ENCODE results near the gene TSPAN8. TPM values are rescaled to one million over a fixed set of nuclear protein-coding genes. Genes with fewer than 3 reads are reported as not detected.

Gene TSPAN8
- total and polyA plus RNA-seq, 10 of the 15 experiments (the other 5 are each of a cell fraction or from before 2014, with no cell fraction given) = 0.16 to 0.49 TPM; not detected in 8

DNA sequence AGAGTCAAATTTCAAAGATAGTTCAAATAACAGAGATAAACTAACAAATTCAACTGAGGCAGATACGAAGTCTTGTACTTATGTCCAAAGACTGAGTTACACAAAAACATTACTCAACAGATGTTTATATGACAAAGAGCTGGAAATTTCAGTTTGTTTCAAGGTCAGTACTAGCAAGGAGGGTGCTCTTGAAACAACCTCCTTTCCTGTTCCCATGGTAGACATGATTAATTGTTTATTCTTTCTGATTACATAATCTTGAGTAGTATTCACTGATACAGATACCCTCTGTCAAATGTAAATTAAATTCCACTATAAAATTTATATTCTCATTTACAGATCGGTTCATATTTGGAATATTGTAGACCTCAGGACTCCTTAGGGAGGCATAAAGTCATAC lies 23.4 kb downstream of the TSPAN8 start:
- H3K4me1 ChIP-seq (ENCODE audit: control insufficient read depth, insufficient read depth, low read length) = no peaks in the 10 kb centered on the region
- ATAC-seq (no peak), DNase-seq (ENCODE audit: low read depth, low spot score) (no peak), FAIRE-seq (no peak)
- intact Hi-C loops (cut with micrococcal nuclease; ENCODE audit: unreplicated experiment) = no loop called here
- BruUV-seq (replicated peaks) = no TSS peak
- H4K20me1 ChIP-seq (ENCODE audit: control insufficient read depth, insufficient read depth) = no peaks in the 10 kb centered on the region
- SMC1A ChIA-PET (ENCODE audit: uncharacterized antibody, unreplicated experiment) = no interaction called here
- no peaks in the 10 kb centered on the region for H3K9me3 ChIP-seq (replicated peaks; ENCODE audit: control insufficient read depth, insufficient read depth, low read length)
- POLR2A ChIA-PET = no interaction called here
- WGBS (ENCODE audit: insufficient coverage, insufficient replicate concordance, low lambda C conversion rate, missing lambda C conversion rate) = 0% methylated on average over 2 of the region's 2 CpGs
- CTCF ChIA-PET = interaction anchor here (0.7 kb wide), 1 partner anchor 400 kb away, joined by 3 read pairs; no protein-coding TSS in a partner anchor
- H3K36me3 ChIP-seq (ENCODE audit: control insufficient read depth in 2 of 2, insufficient read depth in 2 of 2, low read length in 1 of 2) = no peaks in the 10 kb centered on the region
- H2AFZ ChIP-seq (ENCODE audit: control insufficient read depth, low read depth, low read length) = no peak overlapping the region
- no peaks in the 10 kb centered on the region for H3K79me2 ChIP-seq (ENCODE audit: control insufficient read depth, insufficient read depth, low read length)
- RAD21 ChIA-PET (ENCODE audit: unreplicated experiment) = no interaction called here
- in situ Hi-C loops (cut with MboI) = no loop called here
- no peaks in the 10 kb centered on the region for H3K27me3 ChIP-seq (replicated peaks in 1 of 2; ENCODE audit: control insufficient read depth in 2 of 2, insufficient read depth in 2 of 2, low read length in 1 of 2)
- H3K9ac ChIP-seq (ENCODE audit: control insufficient read depth, insufficient read depth, low read length) = no peak overlapping the region
- no peak overlapping the region for H3K27ac ChIP-seq (ENCODE audit: control insufficient read depth, insufficient read depth)
- no peak for TF ChIP-seq ZNF274 (IDR thresholded peaks at IDR 0.05; ENCODE audit: insufficient read depth, insufficient read length)
- TF ChIP-seq HDGF (IDR thresholded peaks at IDR 0.05) = no peak
- no peak overlapping the region for H3K4me2 ChIP-seq (ENCODE audit: control insufficient read depth, insufficient read depth)
- H3K4me3 ChIP-seq = no peak overlapping the region

DNA sequence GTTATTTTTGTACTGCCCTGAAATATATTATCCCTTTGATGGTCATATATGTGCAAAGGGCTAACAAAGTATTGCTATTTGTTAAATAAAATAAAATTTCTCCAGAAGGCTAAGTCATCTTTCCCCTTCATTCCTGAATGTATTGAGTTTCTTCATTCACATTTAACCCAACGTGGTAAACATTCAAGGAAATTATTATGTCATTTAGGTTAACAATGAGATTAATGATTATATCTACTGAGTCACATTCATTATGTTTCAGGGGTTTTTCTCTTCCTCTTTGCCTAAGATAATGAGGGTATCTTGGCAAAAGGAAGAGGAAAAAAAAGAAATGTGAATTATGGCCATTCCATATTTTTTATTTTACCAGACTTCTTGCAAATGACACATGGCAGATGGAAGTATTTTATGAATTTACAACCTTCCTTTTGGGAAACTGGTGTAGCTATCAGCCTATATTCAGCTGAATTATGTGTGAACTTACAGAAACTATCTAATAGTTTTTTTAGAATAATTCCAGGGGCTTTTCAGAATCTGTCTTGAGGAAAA lies 27.2 kb downstream of the TSPAN8 start:
- H3K27ac ChIP-seq (ENCODE audit: control insufficient read depth, insufficient read depth) = no peak overlapping the region
- H2AFZ ChIP-seq (ENCODE audit: control insufficient read depth, low read depth, low read length) = no peak overlapping the region
- H3K4me2 ChIP-seq (ENCODE audit: control insufficient read depth, insufficient read depth) = no peak overlapping the region
- RAD21 ChIA-PET (ENCODE audit: unreplicated experiment) = no interaction called here
- H3K9ac ChIP-seq (ENCODE audit: control insufficient read depth, insufficient read depth, low read length) = no peak overlapping the region
- FAIRE-seq = no peak
- H4K20me1 ChIP-seq (ENCODE audit: control insufficient read depth, insufficient read depth) = no peaks in the 10 kb centered on the region
- in situ Hi-C loops (cut with MboI) (no loop called here), intact Hi-C loops (cut with micrococcal nuclease; ENCODE audit: unreplicated experiment) (no loop called here)
- H3K9me3 ChIP-seq (replicated peaks; ENCODE audit: control insufficient read depth, insufficient read depth, low read length) = no peaks in the 10 kb centered on the region
- no peak overlapping the region for H3K4me3 ChIP-seq
- no peak for ATAC-seq
- SMC1A ChIA-PET (ENCODE audit: uncharacterized antibody, unreplicated experiment) = no interaction called here
- POLR2A ChIA-PET = no interaction called here
- 0% methylated on average over 1 of the region's 1 CpG for WGBS (ENCODE audit: insufficient coverage, insufficient replicate concordance, low lambda C conversion rate, missing lambda C conversion rate)
- no TSS peak for BruUV-seq (replicated peaks)
- no peaks in the 10 kb centered on the region for H3K4me1 ChIP-seq (ENCODE audit: control insufficient read depth, insufficient read depth, low read length)
- no peaks in the 10 kb centered on the region for H3K36me3 ChIP-seq (ENCODE audit: control insufficient read depth in 2 of 2, insufficient read depth in 2 of 2, low read length in 1 of 2)
- H3K79me2 ChIP-seq (ENCODE audit: control insufficient read depth, insufficient read depth, low read length) = no peaks in the 10 kb centered on the region
- CTCF ChIA-PET = no interaction called here
- DNase-seq (ENCODE audit: low read depth, low spot score) = no peak
- no peaks in the 10 kb centered on the region for H3K27me3 ChIP-seq (replicated peaks in 1 of 2; ENCODE audit: control insufficient read depth in 2 of 2, insufficient read depth in 2 of 2, low read length in 1 of 2)
- TF ChIP-seq, protein P1, sequence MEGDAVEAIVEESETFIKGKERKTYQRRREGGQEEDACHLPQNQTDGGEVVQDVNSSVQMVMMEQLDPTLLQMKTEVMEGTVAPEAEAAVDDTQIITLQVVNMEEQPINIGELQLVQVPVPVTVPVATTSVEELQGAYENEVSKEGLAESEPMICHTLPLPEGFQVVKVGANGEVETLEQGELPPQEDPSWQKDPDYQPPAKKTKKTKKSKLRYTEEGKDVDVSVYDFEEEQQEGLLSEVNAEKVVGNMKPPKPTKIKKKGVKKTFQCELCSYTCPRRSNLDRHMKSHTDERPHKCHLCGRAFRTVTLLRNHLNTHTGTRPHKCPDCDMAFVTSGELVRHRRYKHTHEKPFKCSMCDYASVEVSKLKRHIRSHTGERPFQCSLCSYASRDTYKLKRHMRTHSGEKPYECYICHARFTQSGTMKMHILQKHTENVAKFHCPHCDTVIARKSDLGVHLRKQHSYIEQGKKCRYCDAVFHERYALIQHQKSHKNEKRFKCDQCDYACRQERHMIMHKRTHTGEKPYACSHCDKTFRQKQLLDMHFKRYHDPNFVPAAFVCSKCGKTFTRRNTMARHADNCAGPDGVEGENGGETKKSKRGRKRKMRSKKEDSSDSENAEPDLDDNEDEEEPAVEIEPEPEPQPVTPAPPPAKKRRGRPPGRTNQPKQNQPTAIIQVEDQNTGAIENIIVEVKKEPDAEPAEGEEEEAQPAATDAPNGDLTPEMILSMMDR (IDR thresholded peaks at IDR 0.05 in 2 of 3, conservative IDR thresholded peaks at IDR 0.05 in 1 of 3; ENCODE audit: control insufficient read depth in 2 of 3, extremely low read depth in 1 of 3, insufficient read depth in 1 of 3, low read depth in 3 of 3, low read length in 3 of 3) = no peak
- TF ChIP-seq FOXM1 (IDR thresholded peaks at IDR 0.05; ENCODE audit: low read depth, low read length) (no peak), SPI1 (IDR thresholded peaks at IDR 0.05; ENCODE audit: borderline replicate concordance, insufficient read depth, low read depth, low read length) (no peak), STAT1 (conservative IDR thresholded peaks at IDR 0.05) (no peak), SMARCA5 (IDR thresholded peaks at IDR 0.05) (no peak), KLF5 (IDR thresholded peaks at IDR 0.05; ENCODE audit: partially characterized antibody) (no peak), POLR2AphosphoS2 (IDR thresholded peaks at IDR 0.05; ENCODE audit: low read depth, low read length) (no peak)
- TF ChIP-seq, protein P2, sequence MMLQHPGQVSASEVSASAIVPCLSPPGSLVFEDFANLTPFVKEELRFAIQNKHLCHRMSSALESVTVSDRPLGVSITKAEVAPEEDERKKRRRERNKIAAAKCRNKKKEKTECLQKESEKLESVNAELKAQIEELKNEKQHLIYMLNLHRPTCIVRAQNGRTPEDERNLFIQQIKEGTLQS (IDR thresholded peaks at IDR 0.05; ENCODE audit: borderline replicate concordance, extremely low read depth, low read depth, low read length) = no peak
- TF ChIP-seq, protein P3, sequence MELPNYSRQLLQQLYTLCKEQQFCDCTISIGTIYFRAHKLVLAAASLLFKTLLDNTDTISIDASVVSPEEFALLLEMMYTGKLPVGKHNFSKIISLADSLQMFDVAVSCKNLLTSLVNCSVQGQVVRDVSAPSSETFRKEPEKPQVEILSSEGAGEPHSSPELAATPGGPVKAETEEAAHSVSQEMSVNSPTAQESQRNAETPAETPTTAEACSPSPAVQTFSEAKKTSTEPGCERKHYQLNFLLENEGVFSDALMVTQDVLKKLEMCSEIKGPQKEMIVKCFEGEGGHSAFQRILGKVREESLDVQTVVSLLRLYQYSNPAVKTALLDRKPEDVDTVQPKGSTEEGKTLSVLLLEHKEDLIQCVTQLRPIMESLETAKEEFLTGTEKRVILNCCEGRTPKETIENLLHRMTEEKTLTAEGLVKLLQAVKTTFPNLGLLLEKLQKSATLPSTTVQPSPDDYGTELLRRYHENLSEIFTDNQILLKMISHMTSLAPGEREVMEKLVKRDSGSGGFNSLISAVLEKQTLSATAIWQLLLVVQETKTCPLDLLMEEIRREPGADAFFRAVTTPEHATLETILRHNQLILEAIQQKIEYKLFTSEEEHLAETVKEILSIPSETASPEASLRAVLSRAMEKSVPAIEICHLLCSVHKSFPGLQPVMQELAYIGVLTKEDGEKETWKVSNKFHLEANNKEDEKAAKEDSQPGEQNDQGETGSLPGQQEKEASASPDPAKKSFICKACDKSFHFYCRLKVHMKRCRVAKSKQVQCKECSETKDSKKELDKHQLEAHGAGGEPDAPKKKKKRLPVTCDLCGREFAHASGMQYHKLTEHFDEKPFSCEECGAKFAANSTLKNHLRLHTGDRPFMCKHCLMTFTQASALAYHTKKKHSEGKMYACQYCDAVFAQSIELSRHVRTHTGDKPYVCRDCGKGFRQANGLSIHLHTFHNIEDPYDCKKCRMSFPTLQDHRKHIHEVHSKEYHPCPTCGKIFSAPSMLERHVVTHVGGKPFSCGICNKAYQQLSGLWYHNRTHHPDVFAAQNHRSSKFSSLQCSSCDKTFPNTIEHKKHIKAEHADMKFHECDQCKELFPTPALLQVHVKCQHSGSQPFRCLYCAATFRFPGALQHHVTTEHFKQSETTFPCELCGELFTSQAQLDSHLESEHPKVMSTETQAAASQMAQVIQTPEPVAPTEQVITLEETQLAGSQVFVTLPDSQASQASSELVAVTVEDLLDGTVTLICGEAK (IDR thresholded peaks at IDR 0.05; ENCODE audit: borderline replicate concordance) = no peak
